ENCODE data around the gene CACFD1. TPM values are rescaled to one million over a fixed set of nuclear protein-coding genes. Genes with fewer than 3 reads are reported as not detected.
A peak's percentile ranks its signal among the peaks of the same experiment; 100 is the strongest.

CACFD1 gene
- total and polyA plus RNA-seq, 7 donors, result 2.8 to 9.4 (median 7.1) TPM

DNA sequence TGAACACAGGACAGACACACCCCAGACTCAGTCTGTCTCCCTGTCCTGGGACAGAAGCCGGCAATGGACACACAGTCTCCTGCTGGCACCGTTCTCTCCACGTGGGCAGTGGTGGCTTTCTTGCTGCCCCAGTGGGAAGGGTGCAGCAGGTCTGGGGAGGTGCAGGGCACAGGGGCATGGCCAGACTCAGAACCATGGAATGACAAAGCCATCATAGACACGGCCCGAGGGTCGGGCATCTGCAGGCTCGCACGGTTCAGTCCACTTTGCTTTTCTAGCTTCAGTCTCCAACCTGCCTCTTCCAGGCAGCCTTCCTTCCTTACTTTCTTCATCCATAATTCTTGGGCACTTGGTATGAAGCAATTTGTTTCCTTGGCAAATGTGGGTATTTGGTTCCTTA is 48.3 kb downstream of the CACFD1 start:
- Histone ChIP-seq H3K27ac (no peak overlapping the region), H3K4me3 (no peak overlapping the region), H3K27me3 (ENCODE audit: insufficient read depth in 3 of 3, low read length in 2 of 3) (peaks cover 0 to 44% (median 7%) of the 10 kb centered on the region in 3 donors), H3K36me3 (ENCODE audit: insufficient read depth in 1 of 2, low read depth in 1 of 2) (no peaks in the 10 kb centered on the region), H3K9me3 (no peaks in the 10 kb centered on the region), H3K4me1 (no peaks in the 10 kb centered on the region)
- WGBS, 3 donors, result 83 to 94% (median 93%) methylated on average over 8 of the region's 8 CpGs
- TF ChIP-seq, protein P1, sequence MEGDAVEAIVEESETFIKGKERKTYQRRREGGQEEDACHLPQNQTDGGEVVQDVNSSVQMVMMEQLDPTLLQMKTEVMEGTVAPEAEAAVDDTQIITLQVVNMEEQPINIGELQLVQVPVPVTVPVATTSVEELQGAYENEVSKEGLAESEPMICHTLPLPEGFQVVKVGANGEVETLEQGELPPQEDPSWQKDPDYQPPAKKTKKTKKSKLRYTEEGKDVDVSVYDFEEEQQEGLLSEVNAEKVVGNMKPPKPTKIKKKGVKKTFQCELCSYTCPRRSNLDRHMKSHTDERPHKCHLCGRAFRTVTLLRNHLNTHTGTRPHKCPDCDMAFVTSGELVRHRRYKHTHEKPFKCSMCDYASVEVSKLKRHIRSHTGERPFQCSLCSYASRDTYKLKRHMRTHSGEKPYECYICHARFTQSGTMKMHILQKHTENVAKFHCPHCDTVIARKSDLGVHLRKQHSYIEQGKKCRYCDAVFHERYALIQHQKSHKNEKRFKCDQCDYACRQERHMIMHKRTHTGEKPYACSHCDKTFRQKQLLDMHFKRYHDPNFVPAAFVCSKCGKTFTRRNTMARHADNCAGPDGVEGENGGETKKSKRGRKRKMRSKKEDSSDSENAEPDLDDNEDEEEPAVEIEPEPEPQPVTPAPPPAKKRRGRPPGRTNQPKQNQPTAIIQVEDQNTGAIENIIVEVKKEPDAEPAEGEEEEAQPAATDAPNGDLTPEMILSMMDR (IDR thresholded peaks at IDR 0.05), result no peak
- intact Hi-C loops (cut with DNase I), result no loop called here
- ATAC-seq, result no peak
- peak in 1 of 2 donors; percentile 6 for DNase-seq

DNA sequence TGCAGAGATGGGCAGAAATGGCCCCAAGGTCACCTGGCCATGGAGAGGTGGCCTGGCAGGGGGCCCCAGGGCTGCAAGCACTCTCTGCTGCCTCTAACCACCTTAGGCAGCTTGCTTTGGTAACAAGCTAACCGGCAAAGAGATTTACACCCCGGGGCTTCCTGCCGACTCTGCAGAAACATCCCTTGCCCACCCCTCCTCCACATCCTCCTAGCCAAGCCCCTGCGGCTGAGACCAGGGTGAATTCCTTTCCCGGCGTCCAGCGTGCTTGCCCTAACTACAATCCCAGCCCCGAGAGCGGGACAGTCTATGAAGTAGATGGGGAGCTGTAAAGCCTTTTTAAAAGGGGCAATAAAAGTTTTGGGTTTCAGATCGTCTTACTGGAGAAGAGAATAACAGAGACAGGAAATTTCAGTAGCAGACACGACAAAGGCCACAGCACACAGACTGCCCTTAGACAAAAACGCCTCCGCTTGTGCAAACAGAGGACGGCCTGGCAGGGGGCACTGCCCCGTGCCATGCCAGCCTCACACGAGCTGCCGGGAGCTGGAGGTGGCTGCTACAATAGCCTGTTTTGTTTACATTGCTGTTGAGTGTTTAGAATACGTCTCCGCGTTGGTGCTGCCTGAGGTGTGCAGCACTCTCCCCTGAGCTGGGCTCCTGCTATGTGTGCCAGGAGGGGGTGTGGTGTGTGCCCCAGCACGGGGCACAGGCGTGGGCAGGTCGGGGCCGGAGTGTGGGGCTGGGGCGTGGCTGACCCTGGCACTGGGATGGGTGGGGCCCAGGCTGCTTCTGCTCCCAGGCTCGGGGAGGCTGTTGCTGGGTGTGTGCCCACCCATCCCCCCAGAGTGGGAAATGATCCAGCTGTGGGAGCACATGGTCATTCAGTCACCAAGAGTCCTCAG is 49.7 kb downstream of the CACFD1 start:
- Histone ChIP-seq H3K27me3 (ENCODE audit: insufficient read depth in 3 of 3, low read length in 2 of 3) (peaks cover 0 to 43% (median 7%) of the 10 kb centered on the region in 3 donors), H3K27ac (no peak overlapping the region), H3K4me3 (no peak overlapping the region), H3K4me1 (no peaks in the 10 kb centered on the region), H3K36me3 (ENCODE audit: insufficient read depth in 1 of 2, low read depth in 1 of 2) (no peaks in the 10 kb centered on the region), H3K9me3 (no peaks in the 10 kb centered on the region)
- DNase-seq, result peak; percentile 9 to 29
- WGBS, 3 donors, result 17 to 24% (median 21%) methylated on average over 26 of the region's 26 CpGs
- ATAC-seq, result no peak
- intact Hi-C loops (cut with DNase I), result no loop called here
- TF ChIP-seq, protein P1 (IDR thresholded peaks at IDR 0.05), result no peak

DNA sequence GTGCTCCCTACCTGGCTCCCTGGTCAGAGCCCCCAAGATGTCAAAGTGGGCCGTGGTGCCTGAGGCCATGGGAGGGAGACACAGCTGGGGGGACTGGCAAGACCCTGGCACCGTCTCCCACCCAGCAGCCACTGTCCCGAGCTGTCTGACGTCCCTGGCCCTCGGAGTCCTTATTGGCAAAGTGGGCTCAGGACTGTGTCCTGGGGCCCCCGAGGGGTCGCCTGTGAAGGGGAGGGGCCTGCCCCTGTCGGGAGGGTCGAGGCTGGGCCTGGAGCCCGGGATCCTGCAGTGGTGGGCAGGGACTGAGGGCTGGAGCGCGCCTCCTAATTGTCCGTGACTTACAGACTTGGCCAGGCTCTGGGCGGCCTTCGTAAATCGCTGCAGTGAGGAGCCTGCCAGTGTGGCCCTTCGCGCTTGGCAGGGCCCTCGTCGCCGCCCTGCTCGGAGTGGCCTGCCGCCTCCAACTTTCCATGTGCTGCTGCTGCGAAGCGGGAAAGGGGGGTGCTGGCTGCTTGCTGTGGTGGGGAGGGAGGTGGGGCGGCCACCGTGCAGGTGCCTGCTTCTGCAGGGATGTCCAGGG is 51.2 kb downstream of the CACFD1 start:
- 31 to 56% (median 40%) methylated on average over 27 of the region's 27 CpGs for WGBS, 3 donors
- Histone ChIP-seq H3K4me1 (no peaks in the 10 kb centered on the region), H3K4me3 (no peak overlapping the region), H3K27ac (no peak overlapping the region), H3K36me3 (ENCODE audit: insufficient read depth in 1 of 2, low read depth in 1 of 2) (no peaks in the 10 kb centered on the region), H3K9me3 (no peaks in the 10 kb centered on the region), H3K27me3 (ENCODE audit: insufficient read depth in 3 of 3, low read length in 2 of 3) (peaks cover 0 to 47% (median 8%) of the 10 kb centered on the region in 3 donors)
- TF ChIP-seq, protein P1 (IDR thresholded peaks at IDR 0.05), result no peak
- intact Hi-C loops (cut with DNase I), result no loop called here
- ATAC-seq (no peak), DNase-seq (peak; percentile 7 to 50)

DNA sequence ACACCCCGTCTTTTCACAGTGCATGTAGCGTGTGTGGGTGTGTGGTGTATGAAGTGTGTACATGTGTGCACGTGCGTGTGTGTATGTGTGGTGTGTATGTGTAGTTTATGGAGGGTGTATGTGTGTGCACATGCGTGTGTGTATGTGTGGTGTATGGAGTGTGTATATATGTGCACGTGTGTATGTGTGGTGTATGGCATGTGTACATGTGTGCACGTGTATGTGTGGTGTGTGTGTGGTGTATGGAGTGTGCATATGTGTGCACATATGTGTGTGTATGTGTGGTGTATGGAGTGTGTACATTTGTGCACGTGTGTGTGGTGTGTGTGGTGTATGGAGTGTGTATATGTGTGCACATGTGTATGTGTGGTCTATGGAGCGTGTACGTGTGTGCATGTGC is 51.8 kb downstream of the CACFD1 start:
- Histone ChIP-seq H3K27ac (no peak overlapping the region), H3K27me3 (ENCODE audit: insufficient read depth in 3 of 3, low read length in 2 of 3) (peaks cover 0 to 47% (median 8%) of the 10 kb centered on the region in 3 donors), H3K4me1 (no peaks in the 10 kb centered on the region), H3K36me3 (ENCODE audit: insufficient read depth in 1 of 2, low read depth in 1 of 2) (no peaks in the 10 kb centered on the region), H3K9me3 (no peaks in the 10 kb centered on the region), H3K4me3 (no peak overlapping the region)
- intact Hi-C loops (cut with DNase I), result no loop called here
- ATAC-seq (no peak), DNase-seq (no peak)
- WGBS, 3 donors, result 81 to 88% (median 82%) methylated on average over 10 of the region's 10 CpGs
- TF ChIP-seq, protein P1 (IDR thresholded peaks at IDR 0.05), result no peak

Measured in psoas muscle (tissue), 8 donors.